Endothelial cell of umbilical vein (primary cell): ENCODE results near the gene TMEM200B. TPM values are rescaled to one million over a fixed set of nuclear protein-coding genes. Genes with fewer than 3 reads are reported as not detected.

ENCODE experiments used
- BruUV-seq: library from RNA; stranded (reverse); fragments of 400-500 nt; replicated peaks from 2 replicates; lab custom pipeline; 2021; lab: Mats Ljungman, UMichigan
- CTCF ChIA-PET: fragments of 300-600, 350-600 bp; sonication (Branson Sonifier 250); formaldehyde crosslinking; loops from one replicate; lab custom pipeline; 2021; ENCODE audit warnings: antibody characterized with exemption, inconsistent platforms; lab: Charles Lee
- POLR2A ChIA-PET: fragments of 300-600, 350-600 bp; sonication (Branson Sonifier 250); formaldehyde crosslinking; loops from one replicate; lab custom pipeline; 2021; ENCODE audit warnings: antibody characterized with exemption, inconsistent platforms; lab: Charles Lee
- DNase-seq: peaks from one replicate; pipeline ENCODE4 v3.0.0-alpha.2; 2011; ENCODE audit warnings: low read depth, low spot score
- FAIRE-seq: peaks from 2 replicates; lab custom pipeline; 2011; peaks lifted over from hg19 to GRCh38; lab: Jason Lieb, UNC
- H2AFZ ChIP-seq: 2 replicates; pipeline ENCODE4 v1.6.0; 2012; ENCODE audit warnings: low read depth, low read length, control low read depth, inconsistent platforms
- H3K27ac ChIP-seq: 2 replicates; pipeline ENCODE4 v1.5.1; 2011; ENCODE audit warnings: low read depth, mild to moderate bottlenecking, control low read depth, low read length, moderate library complexity; ENCODE audit not compliant: insufficient read depth
- H3K27me3 ChIP-seq, 2 experiments: 2 replicates each; pipeline versions ENCODE4 v1.6.0 to v1.6.1; 2011; ENCODE audit warnings: low read length in 2 of 2, mixed read lengths in 1 of 2; ENCODE audit not compliant: control insufficient read depth in 2 of 2, insufficient read depth in 2 of 2
- H3K36me3 ChIP-seq, 2 experiments: 2 replicates in 1 of 2; 3 replicates in 1 of 2; pipeline ENCODE4 v1.5.1; 2011; ENCODE audit warnings: low read length in 2 of 2, mild to moderate bottlenecking in 1 of 2, moderate library complexity in 1 of 2; ENCODE audit not compliant: control insufficient read depth in 2 of 2, insufficient read depth in 2 of 2; ENCODE audit errors: extremely low read depth in 1 of 2
- H3K4me1 ChIP-seq: 3 replicates; pipeline ENCODE4 v1.5.1; 2011; ENCODE audit warnings: mild to moderate bottlenecking, low read length; ENCODE audit not compliant: control insufficient read depth, insufficient read depth; ENCODE audit errors: extremely low read depth
- H3K4me2 ChIP-seq: 2 replicates; pipeline ENCODE4 v1.6.1; 2011; ENCODE audit warnings: low read length, control low read depth, mixed read lengths; ENCODE audit not compliant: insufficient read depth
- H3K4me3 ChIP-seq, 3 experiments: fragments of 200-600 bp in 1 of 3; sonication (generic), shearing (Covaris generic) in 1 of 3; replicated peaks in 1 of 3; 2 replicates each; pipeline ENCODE4 v1.5.1; 2011 to 2016; ENCODE audit warnings: control low read depth in 3 of 3, low read length in 3 of 3, mild to moderate bottlenecking in 2 of 3, inconsistent platforms in 1 of 3, low read depth in 1 of 3, moderate library complexity in 1 of 3; ENCODE audit not compliant: insufficient read depth in 1 of 3
- H3K79me2 ChIP-seq: 2 replicates; pipeline ENCODE4 v1.6.0; 2012; ENCODE audit warnings: low read length, inconsistent platforms; ENCODE audit not compliant: control insufficient read depth, insufficient read depth
- H3K9ac ChIP-seq: replicated peaks from 2 replicates; pipeline ENCODE3; 2011; ENCODE audit warnings: low read length, control low read depth; ENCODE audit not compliant: insufficient read depth; ENCODE audit errors: extremely low read depth
- H3K9me1 ChIP-seq: replicated peaks from 3 replicates; pipeline ENCODE4 v1.6.0; 2011; ENCODE audit warnings: mild to moderate bottlenecking, low read length; ENCODE audit not compliant: control insufficient read depth, insufficient read depth; ENCODE audit errors: extremely low read depth
- H3K9me3 ChIP-seq: replicated peaks from 2 replicates; pipeline ENCODE4 v1.5.1; 2012; ENCODE audit warnings: low read length, inconsistent platforms; ENCODE audit not compliant: control insufficient read depth, insufficient read depth
- H4K20me1 ChIP-seq: replicated peaks from 2 replicates; pipeline ENCODE3; 2011; ENCODE audit warnings: mild to moderate bottlenecking, low read length; ENCODE audit not compliant: control insufficient read depth, insufficient read depth; ENCODE audit errors: extremely low read depth
- CTCF ChIP-seq, 2 donors: IDR thresholded peaks; 1 replicate in 1 of 2; 2 replicates in 1 of 2; pipeline ENCODE4 v1.5.1; 2011; ENCODE audit warnings: low read length in 2 of 2, mild to moderate bottlenecking in 2 of 2, moderate library complexity in 2 of 2, control low read depth in 1 of 2, inconsistent platforms in 1 of 2, low read depth in 1 of 2; ENCODE audit not compliant: insufficient read depth in 1 of 2; ENCODE audit errors: extremely low read depth in 1 of 2
- EZH2 ChIP-seq: IDR thresholded peaks from 2 replicates; pipeline ENCODE4 v1.6.1; 2012; ENCODE audit warnings: borderline replicate concordance, low read depth, mild to moderate bottlenecking, moderate library complexity, low read length, inconsistent platforms; ENCODE audit not compliant: severe bottlenecking
- FOS ChIP-seq: IDR thresholded peaks from 2 replicates; pipeline ENCODE4 v1.6.1; 2011; ENCODE audit warnings: mild to moderate bottlenecking, low read length, moderate library complexity, borderline replicate concordance; ENCODE audit not compliant: insufficient read depth
- GATA2 ChIP-seq: IDR thresholded peaks from 2 replicates; pipeline ENCODE4 v1.7.0; 2011; ENCODE audit warnings: low read depth, mild to moderate bottlenecking, moderate library complexity, mixed read lengths, low read length; ENCODE audit not compliant: insufficient read length, insufficient read depth
- JUN ChIP-seq: IDR thresholded peaks from 2 replicates; pipeline ENCODE4 v1.6.1; 2011; ENCODE audit warnings: borderline replicate concordance, low read depth; ENCODE audit not compliant: insufficient read length, insufficient read depth
- MAX ChIP-seq: IDR thresholded peaks from 2 replicates; pipeline ENCODE4 v1.6.1; 2011; ENCODE audit not compliant: insufficient read depth, insufficient read length
- MYC ChIP-seq: IDR thresholded peaks from one replicate; pipeline ENCODE4 v1.6.1; 2011; ENCODE audit warnings: mild to moderate bottlenecking, low read depth, low read length
- POLR2AphosphoS5 ChIP-seq: IDR thresholded peaks from 2 replicates; pipeline ENCODE4 v1.6.1; 2012; ENCODE audit warnings: low read depth, mild to moderate bottlenecking, control low read depth, low read length, moderate library complexity; ENCODE audit not compliant: insufficient read depth
- dilution Hi-C: fragments of 300-500 bp; cut with MboI; formaldehyde crosslinking; loops from one replicate; pipeline ENCODE4 v1.15.0; 2019; ENCODE audit warnings: low sequenced_read_pairs; ENCODE audit not compliant: extremely low pct_ligation_motif_present
- intact Hi-C: fragments of 100-400 bp; cut with micrococcal nuclease; formaldehyde crosslinking; loops from one replicate; pipeline ENCODE4 v1.10.0; 2022
- polyA plus RNA-seq, 4 experiments: library from polyadenylated mRNA; depleted of rRNA in 3 of 4; stranded (reverse) in 3 of 4; unstranded in 1 of 4; fragments of >200 nt; gene quantifications; 2 replicates each; pipeline versions ENCODE4 v1.2.1 to v1.2.3, GENCODE V29; 2011 to 2012; ENCODE audit warnings: missing spikeins in 1 of 4
- total RNA-seq: library from RNA; stranded (reverse); gene quantifications from 2 replicates; pipeline ENCODE4 v1.2.3, GENCODE V29; 2021

TMEM200B gene
- total and polyA plus RNA-seq, 2 donors (not counting 3 experiments of a cell fraction or from before 2014, with no cell fraction given), result 0.72 to 1.6 TPM

GRCh38 chr1:29162025-29162424 lies 38.3 kb upstream of the TMEM200B start:
- DNase-seq, result no peak
- peaks cover 73% of the 10 kb centered on the region for H3K79me2 ChIP-seq
- intact Hi-C loops, result no loop called here
- CTCF ChIA-PET, result interaction anchor here (1.6 kb wide), 1 partner anchor 8 kb away, joined by 3 read pairs; no protein-coding TSS in a partner anchor
- no peak overlapping the region for H2AFZ ChIP-seq
- no peak overlapping the region for H3K4me3 ChIP-seq
- no peak overlapping the region for H3K27ac ChIP-seq
- FAIRE-seq, result peak; percentile 63
- peaks cover 17 to 18% of the 10 kb centered on the region in 2 experiments for H3K36me3 ChIP-seq
- no peaks in the 10 kb centered on the region for H3K9me3 ChIP-seq
- H3K27me3 ChIP-seq, result no peaks in the 10 kb centered on the region
- H3K9me1 ChIP-seq, result no peaks in the 10 kb centered on the region
- H3K4me2 ChIP-seq, result no peak overlapping the region
- no TSS peak for BruUV-seq
- no peaks in the 10 kb centered on the region for H3K4me1 ChIP-seq
- dilution Hi-C loops, result no loop called here
- H3K9ac ChIP-seq, result no peak overlapping the region
- peaks cover 8% of the 10 kb centered on the region for H4K20me1 ChIP-seq
- POLR2A ChIA-PET, result no interaction called here
- TF ChIP-seq JUN, result no peak
- no peak for TF ChIP-seq FOS
- TF ChIP-seq GATA2, result no peak
- no peak for TF ChIP-seq MYC
- TF ChIP-seq POLR2AphosphoS5, result no peak
- TF ChIP-seq EZH2, result no peak
- no peak for TF ChIP-seq MAX
- no peak for TF ChIP-seq CTCF (IDR thresholded peaks at IDR 0.05; ENCODE audit: extremely low read depth in 1 of 2, insufficient read depth in 1 of 2, low read depth in 1 of 2, low read length in 2 of 2)
